GM12878 (cell line): ENCODE data around the gene SETD5. TPM values are rescaled to one million over a fixed set of nuclear protein-coding genes. Genes with fewer than 3 reads are reported as not detected.

Source experiments
- ATAC-seq: fragments of 200-7000 bp; cut with Tn5 transposase; 3 replicates; pipeline ENCODE4 v1.9.1; 2020; ENCODE audit warnings: mild to moderate bottlenecking, moderate library complexity
- BruUV-seq: library from RNA; stranded (reverse); fragments of 400-500 nt; replicated peaks from 2 replicates; lab custom pipeline; 2021; lab: Mats Ljungman, UMichigan
- CTCF ChIA-PET: fragments of 300-600 bp; sonication (Branson Sonifier 250); formaldehyde crosslinking; extraction: SDS; loops from one replicate; lab custom pipeline; 2021; ENCODE audit warnings: inconsistent platforms; lab: Yijun Ruan, JAX
- POLR2A ChIA-PET: fragments of 350-600 bp; formaldehyde crosslinking; extraction: SDS; loops from one replicate; lab custom pipeline; 2021; ENCODE audit warnings: inconsistent platforms; lab: Charles Lee
- RAD21 ChIA-PET: fragments of 300-600 bp; sonication (Branson Sonifier 250); formaldehyde crosslinking; loops from one replicate; lab custom pipeline; 2023; ENCODE audit warnings: antibody characterized with exemption; ENCODE audit not compliant: unreplicated experiment; lab: Charles Lee
- SMC1A ChIA-PET: fragments of 300-600 bp; sonication (Branson Sonifier 250); formaldehyde crosslinking; loops from one replicate; lab custom pipeline; 2023; ENCODE audit not compliant: unreplicated experiment, uncharacterized antibody; lab: Charles Lee
- DNase-seq: peaks from one replicate; pipeline ENCODE4 v3.0.0-alpha.2; 2011; ENCODE audit warnings: low read depth, low spot score
- FAIRE-seq: peaks from 3 replicates; lab custom pipeline; 2011; peaks lifted over from hg19 to GRCh38; lab: Jason Lieb, UNC
- H2AFZ ChIP-seq: 2 replicates; pipeline ENCODE4 v1.6.0; 2011; ENCODE audit warnings: low read depth, low read length, control low read depth; ENCODE audit not compliant: control insufficient read depth
- H3K27ac ChIP-seq: 2 replicates; pipeline ENCODE4 v1.5.1; 2011; ENCODE audit warnings: control low read depth; ENCODE audit not compliant: control insufficient read depth, insufficient read depth
- H3K27me3 ChIP-seq, 2 experiments: replicated peaks in 1 of 2; 2 replicates each; pipeline versions ENCODE4 v1.6.0 to v1.6.1; 2011; ENCODE audit warnings: low read length in 1 of 2; ENCODE audit not compliant: control insufficient read depth in 2 of 2, insufficient read depth in 2 of 2
- H3K36me3 ChIP-seq, 2 experiments: 2 replicates each; pipeline ENCODE4 v1.5.1; 2011; ENCODE audit warnings: low read length in 1 of 2; ENCODE audit not compliant: control insufficient read depth in 2 of 2, insufficient read depth in 2 of 2
- H3K4me1 ChIP-seq: 2 replicates; pipeline ENCODE4 v1.6.1; 2011; ENCODE audit warnings: mild to moderate bottlenecking, low read length, moderate library complexity, mixed read lengths; ENCODE audit not compliant: control insufficient read depth, insufficient read depth
- H3K4me2 ChIP-seq: 2 replicates; pipeline ENCODE4 v1.6.0; 2011; ENCODE audit warnings: control low read depth; ENCODE audit not compliant: control insufficient read depth, insufficient read depth
- H3K4me3 ChIP-seq: fragments of 200-600 bp; sonication (generic); 2 replicates; pipeline ENCODE4 v1.5.1; 2016
- H3K79me2 ChIP-seq: 2 replicates; pipeline ENCODE4 v1.6.0; 2011; ENCODE audit warnings: low read length; ENCODE audit not compliant: control insufficient read depth, insufficient read depth
- H3K9ac ChIP-seq: 2 replicates; pipeline ENCODE4 v1.8.0; 2011; ENCODE audit warnings: low read length, control low read depth, mixed read lengths; ENCODE audit not compliant: control insufficient read depth, insufficient read depth
- H3K9me3 ChIP-seq: replicated peaks from 3 replicates; pipeline ENCODE4 v1.5.1; 2011; ENCODE audit warnings: mild to moderate bottlenecking, low read length; ENCODE audit not compliant: control insufficient read depth, insufficient read depth
- H4K20me1 ChIP-seq: 2 replicates; pipeline ENCODE4 v1.6.0; 2011; ENCODE audit not compliant: control insufficient read depth, insufficient read depth
- ELK1 ChIP-seq: IDR thresholded peaks from 2 replicates; pipeline ENCODE4 v1.6.1; 2012; ENCODE audit warnings: low read depth, low read length, improper control_type of control experiment
- HSF1 ChIP-seq: fragments of 150-350 bp; IDR thresholded peaks from 2 replicates; pipeline ENCODE4 v1.6.1; 2014; ENCODE audit warnings: mild to moderate bottlenecking, low read depth, low read length
- IRF3 ChIP-seq: fragments of 450-650 bp; IDR thresholded peaks from 2 replicates; pipeline ENCODE4 v1.6.1; 2014; ENCODE audit warnings: mild to moderate bottlenecking
- MTA3 ChIP-seq: IDR thresholded peaks from 2 replicates; pipeline ENCODE4 v1.6.1; 2012; ENCODE audit warnings: low read length, inconsistent platforms, borderline replicate concordance
- MXI1 ChIP-seq: fragments of 150-350 bp; IDR thresholded peaks from 2 replicates; pipeline ENCODE4 v1.6.1; 2011; ENCODE audit warnings: low read depth, mild to moderate bottlenecking, inconsistent platforms, low read length, improper control_type of control experiment
- NR2C2 ChIP-seq: IDR thresholded peaks from 2 replicates; pipeline ENCODE4 v1.6.1; 2011; ENCODE audit warnings: borderline replicate concordance, low read depth; ENCODE audit not compliant: control insufficient read depth, insufficient read length
- PML ChIP-seq: IDR thresholded peaks from 2 replicates; pipeline ENCODE4 v1.6.1; 2012; ENCODE audit warnings: low read length, inconsistent platforms
- POLR2AphosphoS2 ChIP-seq: IDR thresholded peaks from 2 replicates; pipeline ENCODE4 v1.6.1; 2011; ENCODE audit warnings: low read depth, mild to moderate bottlenecking, low read length, improper control_type of control experiment, moderate library complexity
- RCOR1 ChIP-seq: conservative IDR thresholded peaks from 2 replicates; pipeline ENCODE4 v1.6.1; 2012; ENCODE audit warnings: low read depth, low read length, improper control_type of control experiment
- RFX5 ChIP-seq: IDR thresholded peaks from 2 replicates; pipeline ENCODE4 v1.6.1; 2011; ENCODE audit warnings: low read depth, low read length, improper control_type of control experiment
- SKIL ChIP-seq: fragments of 450-650 bp; IDR thresholded peaks from 2 replicates; pipeline ENCODE4 v1.6.1; 2017; ENCODE audit warnings: mild to moderate bottlenecking, low read depth, inconsistent platforms; ENCODE audit not compliant: poor library complexity, severe bottlenecking
- SP1 ChIP-seq: IDR thresholded peaks from one replicate; pipeline ENCODE4 v1.6.1; 2011; ENCODE audit warnings: low read depth, low read length
- TBL1XR1 ChIP-seq: IDR thresholded peaks from 2 replicates; pipeline ENCODE4 v1.6.1; 2012; ENCODE audit warnings: low read depth, low read length, improper control_type of control experiment
- ZBED1 ChIP-seq: IDR thresholded peaks from 2 replicates; pipeline ENCODE4 v1.6.1; 2016; ENCODE audit warnings: borderline replicate concordance
- ZBTB4 ChIP-seq: fragments of 450-650 bp; formaldehyde crosslinking; IDR thresholded peaks from 2 replicates; pipeline ENCODE4 v1.4.0; 2022; ENCODE audit warnings: mild to moderate bottlenecking, moderate library complexity
- WGBS: methylation state at CpG from one replicate; pipeline ENCODE4 v1.1.6; 2016; ENCODE audit warnings: low lambda C conversion rate; ENCODE audit not compliant: insufficient replicate concordance, insufficient coverage; ENCODE audit errors: missing lambda C conversion rate; 5-methylcytosine and 5-hydroxymethylcytosine counted together
- in situ Hi-C: fragments of 300-500 bp; cut with MboI; formaldehyde crosslinking; loops from 9 replicates; pipeline ENCODE4 v1.14.3; 2018; ENCODE audit warnings: mixed read lengths
- intact Hi-C: fragments of 100-400 bp; cut with micrococcal nuclease; formaldehyde crosslinking; loops from one replicate; pipeline ENCODE4 v1.14.2; 2022; ENCODE audit not compliant: unreplicated experiment
- polyA plus RNA-seq, 11 experiments: library from polyadenylated mRNA; depleted of rRNA in 4 of 11; unstranded in 6 of 11; stranded (reverse) in 5 of 11; fragments of >200 nt; fragmentation: Nextera tagmentation in 4 of 11; fragmentation: Illumina TruSeq in 1 of 11; extraction: Ambion mirVana in 4 of 11; extraction: Trizol in 1 of 11; gene quantifications; 1 replicate in 1 of 11; 2 replicates in 10 of 11; pipeline versions ENCODE4 v1.2.1 to v1.2.3, GENCODE V29; 2011 to 2016; ENCODE audit warnings: inconsistent platforms in 2 of 11, missing spikeins in 2 of 11, low read depth in 1 of 11
- total RNA-seq, 4 experiments: library from RNA; depleted of rRNA in 3 of 4; stranded (reverse); fragments of >200 nt in 3 of 4; fragmentation: Illumina TruSeq in 1 of 4; extraction: Trizol in 1 of 4; gene quantifications; 2 replicates each; pipeline versions ENCODE4 v1.2.1 to v1.2.3, GENCODE V29; 2013 to 2021

SETD5 gene
- total and polyA plus RNA-seq, 10 of the 15 experiments (the other 5 are each of a cell fraction or from before 2014, with no cell fraction given): 8.2 to 94.0 (median 55.4) TPM

- peak overlapping the region; percentile 70; the same call in 1 of the 2 replicates for H3K4me2 ChIP-seq
- H2AFZ ChIP-seq: no peak overlapping the region
- H3K79me2 ChIP-seq: peaks cover 93% of the 10 kb centered on the region
- SMC1A ChIA-PET: interaction anchor here (0.6 to 4.1 kb wide), 9 partner anchors 7 to 50 kb away, joined by 3 to 43 read pairs (median 5); partner anchors contain the start of gene THUMPD3
- no peaks in the 10 kb centered on the region; the same call in 2 of the 3 replicates for H3K9me3 ChIP-seq
- ATAC-seq (no peak), DNase-seq (no peak), FAIRE-seq (no peak)
- peak overlapping the region; percentile 59 for H3K4me3 ChIP-seq
- RAD21 ChIA-PET: interaction anchor here (1.6 to 2.4 kb wide), 3 partner anchors 18 to 34 kb away, joined by 3 to 8 read pairs (median 5); no protein-coding TSS in a partner anchor
- no peak overlapping the region for H3K27ac ChIP-seq
- in situ Hi-C loops: no loop called here
- H3K4me1 ChIP-seq: peaks cover 5% of the 10 kb centered on the region; the same call in 1 of the 2 replicates
- no peaks in the 10 kb centered on the region for H3K27me3 ChIP-seq
- H4K20me1 ChIP-seq: peaks cover 4% of the 10 kb centered on the region
- BruUV-seq: no TSS peak
- POLR2A ChIA-PET: interaction anchor here (4.1 kb wide), 1 partner anchor 8 kb away, joined by 24 read pairs; no protein-coding TSS in a partner anchor
- no peak overlapping the region for H3K9ac ChIP-seq
- H3K36me3 ChIP-seq: peaks cover 0 to 5% of the 10 kb centered on the region in 2 experiments; a peak in 1 of 4 replicates
- CTCF ChIA-PET: interaction anchor here (1.0 to 1.6 kb wide), 3 partner anchors 9 to 25 kb away, joined by 3 read pairs; no protein-coding TSS in a partner anchor
- 96% methylated on average over 4 of the region's 4 CpGs for WGBS
- intact Hi-C loops: no loop called here
- TF ChIP-seq ZBED1 (no peak), IRF3 (no peak), NR2C2 (no peak), POLR2AphosphoS2 (no peak), RFX5 (no peak), ZBTB4 (CRISPR knock-in tag) (no peak), SKIL (no peak), SP1 (no peak), MXI1 (no peak), HSF1 (no peak), PML (no peak), MTA3 (no peak), ELK1 (no peak), TBL1XR1 (no peak), RCOR1 (no peak)
Observed at GRCh38 chr3:9401986-9402385, 4.6 kb downstream of the SETD5 start.
